NCI-H1092 treated with DMSO at 0.1 percent for 48 hours (cell line): ENCODE measurements around the gene TOMM20.

Experiments
- DNase-seq: peaks from one replicate; lab custom pipeline; 2025; lab: John Stamatoyannopoulos, UW

Gene TOMM20

DNA sequence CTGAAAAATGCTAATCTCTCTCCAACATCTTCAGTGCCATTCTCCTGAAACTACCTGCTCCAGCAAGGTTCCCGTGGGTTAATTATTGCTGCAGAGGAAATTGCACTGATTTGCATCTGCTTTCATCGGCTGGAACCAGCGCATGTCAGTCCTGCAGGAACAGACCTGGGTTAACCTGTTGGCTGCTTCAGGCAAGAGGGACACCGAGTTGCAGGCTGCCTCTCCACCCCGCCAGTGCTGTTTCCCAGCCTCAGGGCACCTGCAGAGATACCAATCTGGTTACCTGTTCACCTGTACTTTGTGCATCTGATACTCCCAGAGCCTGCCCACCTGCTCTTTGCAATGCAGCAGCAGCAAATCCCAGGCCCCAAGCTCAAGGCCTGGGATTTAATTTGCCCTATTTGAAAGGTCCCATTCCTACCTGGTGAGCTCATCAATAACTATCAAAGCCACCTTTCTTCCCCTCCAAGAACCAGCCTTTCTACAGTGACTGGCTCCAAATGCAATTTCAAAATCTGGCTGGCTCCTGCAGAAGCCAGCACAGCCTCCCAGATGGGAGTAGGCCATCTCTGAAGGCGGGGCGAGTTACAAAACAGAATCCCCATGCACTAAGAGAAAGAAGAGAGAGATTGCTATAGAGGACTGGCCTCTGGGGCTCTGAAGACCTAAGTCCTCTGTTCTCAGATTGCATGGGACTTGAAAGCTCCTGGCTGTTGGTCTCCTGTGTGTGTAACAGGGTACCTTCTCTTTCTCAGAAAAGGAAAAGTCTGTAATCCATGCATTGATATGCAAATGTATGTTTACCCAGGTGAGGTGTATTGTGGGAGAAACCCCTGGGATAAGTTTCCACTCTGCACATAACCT lies 67.8 kb downstream of the TOMM20 start:
- DNase-seq = no peak
